HepG2 (cell line): ENCODE results near the gene MACROD2.

ENCODE experiments used
- CBFB ChIP-seq: sonication (generic); formaldehyde crosslinking; IDR thresholded peaks from 2 replicates; pipeline ENCODE4 v1.4.0; 2020; ENCODE audit warnings: missing genetic modification reagents
- CTCF ChIP-seq: sonication (generic); formaldehyde crosslinking; IDR thresholded peaks from 2 replicates; pipeline ENCODE4 v1.5.0; 2020; ENCODE audit warnings: mild to moderate bottlenecking, missing genetic modification reagents, moderate library complexity
- ELF1 ChIP-seq: sonication (generic); formaldehyde crosslinking; IDR thresholded peaks from 2 replicates; pipeline ENCODE4 v1.4.0; 2020; ENCODE audit warnings: missing genetic modification reagents
- EZH2 ChIP-seq: conservative IDR thresholded peaks from 2 replicates; pipeline ENCODE4 v1.6.1; 2012; ENCODE audit warnings: mild to moderate bottlenecking, low read depth, low read length, moderate library complexity
- FOXM1 ChIP-seq: sonication (generic); formaldehyde crosslinking; IDR thresholded peaks from 2 replicates; pipeline ENCODE4 v1.5.0; 2020; ENCODE audit warnings: missing genetic modification reagents
- HNRNPH1 ChIP-seq: fragments of 200-400 bp; formaldehyde crosslinking; optimal IDR thresholded peaks from 2 replicates; pipeline ENCODE3; 2017; ENCODE audit warnings: mild to moderate bottlenecking, low read depth, low read length
- IRF2 ChIP-seq: IDR thresholded peaks from 2 replicates; pipeline ENCODE4 v1.6.1; 2018; ENCODE audit warnings: missing genetic modification reagents, missing compliant biosample characterization
- NR2F1 ChIP-seq, 2 experiments: fragments of 450-650 bp in 1 of 2; formaldehyde crosslinking in 1 of 2; IDR thresholded peaks; 2 replicates each; pipeline versions ENCODE4 v1.5.0 to v1.6.1; 2016 to 2020; ENCODE audit warnings: mild to moderate bottlenecking in 1 of 2, missing compliant biosample characterization in 1 of 2, missing genetic modification reagents in 1 of 2, moderate library complexity in 1 of 2
- POLR2A ChIP-seq, 2 experiments: IDR thresholded peaks; 2 replicates each; pipeline ENCODE4 v1.6.1; 2011; ENCODE audit warnings: low read depth in 2 of 2, low read length in 2 of 2, mild to moderate bottlenecking in 1 of 2, moderate library complexity in 1 of 2; ENCODE audit not compliant: insufficient read depth in 1 of 2
- SP1 ChIP-seq, 2 experiments: fragments of 450-650 bp in 1 of 2; sonication (generic) in 1 of 2; formaldehyde crosslinking in 1 of 2; IDR thresholded peaks; 2 replicates each; pipeline versions ENCODE4 v1.4.0 to v1.6.1; 2016 to 2020; ENCODE audit warnings: missing genetic modification reagents in 1 of 2
- TBL1XR1 ChIP-seq: fragments of 150-350 bp; IDR thresholded peaks from 2 replicates; pipeline ENCODE4 v1.6.1; 2014; ENCODE audit warnings: borderline replicate concordance, low read length; ENCODE audit not compliant: partially characterized antibody
- ZNF281 ChIP-seq: sonication (generic); formaldehyde crosslinking; IDR thresholded peaks from 2 replicates; pipeline ENCODE4 v1.4.0; 2020; ENCODE audit warnings: missing genetic modification reagents, borderline replicate concordance
- ZNF891 ChIP-seq: sonication (generic); formaldehyde crosslinking; IDR thresholded peaks from 2 replicates; pipeline ENCODE4 v1.5.0; 2020; ENCODE audit warnings: mild to moderate bottlenecking, missing genetic modification reagents

- TF ChIP-seq SP1 (IDR thresholded peaks at IDR 0.05) (no peak), SP1 (CRISPR knock-in tag; IDR thresholded peaks at IDR 0.05) (no peak), POLR2A (IDR thresholded peaks at IDR 0.05; ENCODE audit: insufficient read depth in 1 of 2, low read depth in 2 of 2, low read length in 2 of 2) (no peak), CTCF (CRISPR knock-in tag) (no peak), EZH2 (no peak), ZNF281 (CRISPR knock-in tag) (no peak), TBL1XR1 (no peak), NR2F1 (CRISPR knock-in tag; IDR thresholded peaks at IDR 0.05) (no peak), CBFB (CRISPR knock-in tag) (no peak), HNRNPH1 (no peak), FOXM1 (no peak), ELF1 (no peak), ZNF891 (no peak), IRF2 (no peak)
These were observed 1943.5 kb downstream of the MACROD2 start for GRCh38 chr20:15938847-15939246.
